Fibroblast of lung (primary cell): Measurements from ENCODE around the gene KRTAP4-16. TPM values are rescaled to one million over a fixed set of nuclear protein-coding genes. Genes with fewer than 3 reads are reported as not detected.

Source experiments
- DNase-seq, 2 donors: peaks; one replicate each; pipeline versions ENCODE4 v3.0.0 to v3.0.0-alpha.2; 2010; ENCODE audit warnings: low read depth in 2 of 2
- H2AFZ ChIP-seq: 2 replicates; pipeline ENCODE4 v1.5.1; 2012; ENCODE audit warnings: low read length, control low read depth, inconsistent platforms
- H3K27ac ChIP-seq: 2 replicates; pipeline ENCODE4 v1.5.1; 2011; ENCODE audit warnings: low read length, control low read depth; ENCODE audit not compliant: insufficient read depth
- H3K27me3 ChIP-seq: 2 replicates; pipeline ENCODE4 v1.5.1; 2011; ENCODE audit warnings: mild to moderate bottlenecking, low read length; ENCODE audit not compliant: control insufficient read depth, insufficient read depth
- H3K36me3 ChIP-seq: 2 replicates; pipeline ENCODE4 v1.5.1; 2011; ENCODE audit warnings: low read length; ENCODE audit not compliant: control insufficient read depth, insufficient read depth
- H3K4me1 ChIP-seq: 2 replicates; pipeline ENCODE4 v1.5.1; 2011; ENCODE audit warnings: low read length; ENCODE audit not compliant: control insufficient read depth, insufficient read depth; ENCODE audit errors: extremely low read depth
- H3K4me2 ChIP-seq: 2 replicates; pipeline ENCODE4 v1.5.1; 2011; ENCODE audit warnings: low read length, control low read depth; ENCODE audit not compliant: insufficient read depth; ENCODE audit errors: extremely low read depth
- H3K4me3 ChIP-seq, 4 experiments: fragments of 200-600 bp in 1 of 4; sonication (generic) in 1 of 4; replicated peaks in 1 of 4; 2 replicates each; pipeline ENCODE4 v1.5.1; 2011 to 2016; ENCODE audit warnings: low read length in 4 of 4, low read depth in 3 of 4, mild to moderate bottlenecking in 3 of 4, control low read depth in 2 of 4, inconsistent platforms in 1 of 4, mixed read lengths in 1 of 4; ENCODE audit not compliant: insufficient read depth in 1 of 4; ENCODE audit errors: control extremely low read depth in 1 of 4
- H3K79me2 ChIP-seq: 2 replicates; pipeline ENCODE4 v1.5.1; 2012; ENCODE audit warnings: mild to moderate bottlenecking, low read length, inconsistent platforms; ENCODE audit not compliant: control insufficient read depth, insufficient read depth
- H3K9ac ChIP-seq: 2 replicates; pipeline ENCODE4 v1.5.1; 2011; ENCODE audit warnings: mild to moderate bottlenecking, low read length, control low read depth; ENCODE audit not compliant: insufficient read depth
- H3K9me3 ChIP-seq: 2 replicates; pipeline ENCODE4 v1.5.1; 2012; ENCODE audit warnings: low read depth, low read length; ENCODE audit not compliant: control insufficient read depth, insufficient read depth
- H4K20me1 ChIP-seq: 2 replicates; pipeline ENCODE4 v1.5.1; 2011; ENCODE audit warnings: low read length; ENCODE audit not compliant: control insufficient read depth, insufficient read depth; ENCODE audit errors: extremely low read depth
- CTCF ChIP-seq, 2 donors: IDR thresholded peaks in 1 of 2; conservative IDR thresholded peaks in 1 of 2; 1 replicate in 1 of 2; 2 replicates in 1 of 2; pipeline ENCODE4 v1.5.1; 2011 to 2012; ENCODE audit warnings: low read length in 2 of 2, control low read depth in 1 of 2, inconsistent platforms in 1 of 2, low read depth in 1 of 2, mild to moderate bottlenecking in 1 of 2
- EZH2 ChIP-seq: IDR thresholded peaks from 2 replicates; pipeline ENCODE4 v1.5.1; 2012; ENCODE audit warnings: low read length, control low read depth, mild to moderate bottlenecking; ENCODE audit errors: missing control alignments
- polyA plus RNA-seq, 2 donors: library from polyadenylated mRNA; depleted of rRNA in 1 of 2; stranded (reverse) in 1 of 2; unstranded in 1 of 2; fragments of >200 nt; gene quantifications; 2 replicates each; pipeline ENCODE4 v1.2.1, GENCODE V29; 2011 to 2012; ENCODE audit warnings: missing spikeins in 1 of 2
- total RNA-seq: library from RNA; depleted of rRNA; stranded (reverse); fragments of >200 nt; gene quantifications from 2 replicates; pipeline ENCODE4 v1.2.1, GENCODE V29; 2014

KRTAP4-16 gene
- total and polyA plus RNA-seq, 2 donors (not counting 1 experiment from before 2014, with no cell fraction given): not detected

GRCh38 chr17:41145261-41145660 is 43.3 kb upstream of the KRTAP4-16 start:
- Histone ChIP-seq H3K4me1 (no peaks in the 10 kb centered on the region), H3K4me3 (no peak overlapping the region), H3K27me3 (no peaks in the 10 kb centered on the region), H4K20me1 (no peaks in the 10 kb centered on the region), H3K79me2 (no peaks in the 10 kb centered on the region), H2AFZ (no peak overlapping the region), H3K9me3 (no peaks in the 10 kb centered on the region), H3K9ac (no peak overlapping the region), H3K27ac (no peak overlapping the region), H3K4me2 (no peak overlapping the region), H3K36me3 (no peaks in the 10 kb centered on the region)
- TF ChIP-seq CTCF (conservative IDR thresholded peaks at IDR 0.05 in 1 of 2, IDR thresholded peaks at IDR 0.05 in 1 of 2; ENCODE audit: low read depth in 1 of 2, low read length in 2 of 2) (no peak), EZH2 (no peak)
- no peak for DNase-seq

- Histone ChIP-seq H3K9me3 (no peaks in the 10 kb centered on the region), H3K9ac (no peak overlapping the region), H3K4me2 (no peak overlapping the region), H3K27ac (no peak overlapping the region), H3K27me3 (no peaks in the 10 kb centered on the region), H2AFZ (no peak overlapping the region), H3K36me3 (no peaks in the 10 kb centered on the region), H3K4me3 (no peak overlapping the region), H4K20me1 (no peaks in the 10 kb centered on the region), H3K4me1 (no peaks in the 10 kb centered on the region), H3K79me2 (no peaks in the 10 kb centered on the region)
- no peak for DNase-seq
- no peak for TF ChIP-seq CTCF (conservative IDR thresholded peaks at IDR 0.05 in 1 of 2, IDR thresholded peaks at IDR 0.05 in 1 of 2; ENCODE audit: low read depth in 1 of 2, low read length in 2 of 2)
- no peak for TF ChIP-seq EZH2
Observed at GRCh38 chr17:41144846-41145245, 42.8 kb upstream of the KRTAP4-16 start.

GRCh38 chr17:41141361-41141760 is 39.4 kb upstream of the KRTAP4-16 start:
- no peak overlapping the region for H2AFZ ChIP-seq
- H3K4me2 ChIP-seq: no peak overlapping the region
- no peaks in the 10 kb centered on the region for H3K79me2 ChIP-seq
- no peaks in the 10 kb centered on the region for H3K36me3 ChIP-seq
- no peaks in the 10 kb centered on the region for H3K4me1 ChIP-seq
- DNase-seq: no peak
- no peaks in the 10 kb centered on the region for H4K20me1 ChIP-seq
- no peaks in the 10 kb centered on the region for H3K9me3 ChIP-seq
- H3K27ac ChIP-seq: no peak overlapping the region
- TF ChIP-seq CTCF (conservative IDR thresholded peaks at IDR 0.05 in 1 of 2, IDR thresholded peaks at IDR 0.05 in 1 of 2; ENCODE audit: low read depth in 1 of 2, low read length in 2 of 2) (no peak), EZH2 (no peak)
- no peak overlapping the region for H3K9ac ChIP-seq
- H3K4me3 ChIP-seq: no peak overlapping the region
- no peaks in the 10 kb centered on the region for H3K27me3 ChIP-seq
